Iris pigment epithelial cell (primary cell): Measurements from ENCODE around the gene TMEM222.
A peak's percentile ranks its signal among the peaks of the same experiment; 100 is the strongest.

Experiments used
- DNase-seq: peaks from one replicate; pipeline ENCODE4 v3.0.0-alpha.2; 2011; ENCODE audit warnings: low read depth

Gene TMEM222

DNA sequence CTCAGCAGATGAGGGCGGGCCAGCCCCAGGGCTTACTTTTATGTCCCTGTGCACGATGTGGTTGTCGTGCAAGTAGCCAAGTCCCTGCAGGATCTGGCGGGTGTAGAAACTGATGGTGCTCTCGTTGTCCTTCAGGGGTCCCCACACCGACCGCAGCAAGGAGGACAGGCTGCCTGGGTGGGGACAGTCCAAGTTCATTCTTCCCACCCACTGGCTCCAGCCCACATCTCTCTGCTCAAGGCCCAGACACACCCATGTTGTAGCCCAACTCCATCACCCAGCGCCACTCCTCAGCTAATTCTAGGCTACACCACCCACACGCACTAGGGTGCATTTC is 37.8 kb downstream of the TMEM222 start:
- no peak for DNase-seq

DNA sequence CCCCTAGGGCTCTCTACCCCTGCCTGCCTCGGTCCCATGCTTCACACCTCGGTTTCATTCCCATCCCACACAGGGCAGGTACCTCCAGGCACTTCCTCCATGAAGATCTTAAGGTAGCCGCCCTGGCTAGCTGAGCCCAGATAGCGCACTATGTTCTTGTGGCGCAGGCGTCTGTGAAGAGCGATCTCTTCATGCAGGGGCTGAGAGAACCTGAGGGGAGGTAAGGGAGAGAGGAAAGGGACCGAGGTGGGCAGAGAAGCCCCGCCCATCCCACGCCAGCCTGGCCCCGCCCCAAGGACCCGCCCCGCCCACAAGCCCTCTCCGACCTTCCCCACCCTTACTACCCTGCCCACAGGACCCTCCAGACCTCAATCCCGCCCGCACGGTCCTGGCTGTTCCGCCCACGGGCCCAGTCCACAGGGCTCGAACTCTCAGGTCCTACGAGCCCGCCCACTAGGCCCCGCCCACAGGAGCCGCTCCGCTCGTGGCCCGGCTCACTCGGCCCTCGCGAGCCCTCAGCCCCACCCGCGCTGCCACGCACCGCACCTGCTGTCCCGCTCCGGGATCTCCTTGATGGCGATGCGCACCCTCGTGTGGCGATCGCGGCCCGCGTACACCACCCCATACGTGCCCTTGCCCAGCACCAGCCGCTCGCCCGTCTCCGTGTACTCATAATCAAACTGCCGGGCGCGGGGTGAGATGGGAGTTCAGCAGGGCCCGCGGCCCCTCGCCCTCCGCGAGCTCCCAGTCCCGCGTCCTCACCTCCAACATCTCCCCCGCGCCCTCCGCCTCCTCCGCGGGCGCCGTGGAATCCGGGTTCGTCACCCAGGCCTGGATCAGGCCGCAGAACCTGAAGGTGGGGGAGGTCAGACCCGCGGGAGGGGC is 38.4 kb downstream of the TMEM222 start:
- DNase-seq: no peak

DNA sequence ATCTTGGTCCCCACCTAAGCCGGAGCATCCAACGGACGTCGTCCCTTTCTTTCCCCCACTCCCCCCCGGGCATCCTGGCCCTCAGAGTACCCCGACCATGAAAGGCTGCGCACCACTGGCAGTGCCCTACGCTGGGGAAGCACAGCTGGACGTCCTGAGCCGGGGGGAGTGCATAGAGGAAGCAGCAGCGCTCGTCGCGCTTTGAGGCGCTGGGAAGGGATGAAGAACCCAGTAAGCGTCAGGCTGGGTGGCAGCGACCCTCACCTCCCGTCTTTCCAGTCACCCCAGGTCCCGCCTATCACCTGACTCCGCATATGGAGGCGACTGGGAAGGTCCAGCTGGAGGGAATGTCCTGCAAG is 39.1 kb downstream of the TMEM222 start:
- no peak for DNase-seq

DNA sequence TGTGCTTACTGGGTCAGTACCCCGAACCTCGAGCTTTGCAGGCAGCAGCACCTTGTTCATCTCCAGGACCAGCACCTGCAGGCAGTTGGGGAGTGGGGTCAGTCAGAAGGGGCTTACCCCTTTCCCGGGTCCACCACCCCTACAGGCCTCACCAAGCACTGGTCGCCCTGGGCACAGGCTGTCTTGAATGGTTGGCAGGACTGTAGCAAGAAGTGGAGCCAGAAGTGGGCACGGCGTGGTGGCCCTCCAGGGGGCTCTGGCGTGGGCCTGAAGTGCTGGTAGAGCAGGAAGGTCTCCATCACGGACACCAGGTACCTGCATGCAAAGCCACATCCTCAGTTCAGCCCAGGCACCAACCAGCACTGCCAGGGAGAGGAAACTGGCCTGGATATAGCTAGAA is 39.6 kb downstream of the TMEM222 start:
- DNase-seq: no peak

DNA sequence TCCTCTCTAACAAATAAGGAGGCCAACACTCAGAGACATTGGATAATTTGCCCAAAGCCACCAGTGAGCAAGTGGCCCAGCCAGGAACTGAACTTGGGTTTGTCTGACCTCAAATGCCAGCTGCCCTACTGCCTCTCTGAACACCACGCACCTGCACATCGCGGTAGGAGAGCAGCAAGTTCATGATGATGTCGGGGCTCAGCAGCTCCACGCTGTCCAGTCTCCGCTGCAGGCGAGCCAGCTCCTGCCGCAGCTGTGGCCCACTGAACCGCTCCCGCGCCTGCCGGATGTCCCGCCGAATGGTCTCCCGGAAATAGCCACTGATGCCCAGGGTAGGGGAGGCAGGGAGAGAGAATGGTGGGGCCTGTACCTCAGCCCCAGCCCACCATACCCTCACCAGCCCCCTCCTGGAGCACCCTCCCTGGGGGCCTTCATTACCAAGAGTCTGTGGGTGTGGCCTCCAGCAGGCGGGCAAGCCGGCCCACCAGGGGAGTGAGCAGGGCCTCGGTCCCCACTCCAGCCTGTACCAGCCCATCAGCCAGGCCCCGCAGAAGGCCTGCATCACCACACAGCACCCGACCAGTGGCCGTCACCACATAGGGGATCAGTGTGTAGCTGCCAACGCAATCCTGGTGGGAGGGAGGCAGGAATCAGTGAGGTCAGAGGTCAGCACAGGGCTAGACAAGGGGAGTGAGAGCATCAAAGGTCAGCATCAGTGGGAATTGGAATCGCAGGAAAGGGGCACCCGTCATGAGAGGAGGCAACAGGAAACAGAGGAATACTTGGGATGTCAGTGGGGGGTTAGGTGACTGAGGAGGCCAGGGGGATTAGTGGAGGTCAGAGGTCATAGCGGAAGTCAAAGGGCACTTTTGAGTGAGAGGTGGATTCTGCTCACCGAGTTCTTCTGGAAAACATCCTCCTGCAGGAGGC is 42.1 kb downstream of the TMEM222 start:
- no peak for DNase-seq

DNA sequence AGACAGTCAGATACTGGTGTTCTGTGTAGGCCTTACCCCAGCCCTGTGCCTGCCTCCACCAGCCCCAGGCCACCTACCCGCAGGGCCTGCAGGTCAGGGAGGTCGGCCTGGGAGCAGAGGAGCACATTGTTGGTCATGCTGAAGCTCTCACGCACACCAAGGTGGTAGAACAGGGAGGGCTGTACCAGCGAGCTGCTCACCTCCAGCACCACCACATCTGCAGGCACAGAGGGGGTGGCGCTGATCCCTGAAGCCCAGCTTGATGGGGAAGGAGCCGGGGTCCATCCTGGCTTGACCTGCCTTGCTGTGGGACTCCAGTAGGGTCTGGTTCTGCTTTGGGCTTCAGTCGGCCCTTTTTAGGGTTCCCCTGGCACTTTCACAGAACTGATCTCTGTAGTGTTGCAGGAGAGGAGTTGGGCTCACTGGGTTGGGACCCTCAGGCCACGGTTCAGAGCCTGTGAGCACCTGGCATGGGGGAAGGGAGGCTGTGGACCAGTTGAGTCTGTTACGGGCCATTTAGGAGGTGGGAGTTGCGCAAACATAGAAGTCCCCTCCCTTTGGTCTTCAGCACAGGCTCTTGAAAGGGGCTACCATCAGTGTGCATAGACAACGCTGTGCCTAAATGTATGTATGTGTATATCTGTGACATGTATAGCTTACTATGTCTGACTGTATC is 42.9 kb downstream of the TMEM222 start:
- no peak for DNase-seq

DNA sequence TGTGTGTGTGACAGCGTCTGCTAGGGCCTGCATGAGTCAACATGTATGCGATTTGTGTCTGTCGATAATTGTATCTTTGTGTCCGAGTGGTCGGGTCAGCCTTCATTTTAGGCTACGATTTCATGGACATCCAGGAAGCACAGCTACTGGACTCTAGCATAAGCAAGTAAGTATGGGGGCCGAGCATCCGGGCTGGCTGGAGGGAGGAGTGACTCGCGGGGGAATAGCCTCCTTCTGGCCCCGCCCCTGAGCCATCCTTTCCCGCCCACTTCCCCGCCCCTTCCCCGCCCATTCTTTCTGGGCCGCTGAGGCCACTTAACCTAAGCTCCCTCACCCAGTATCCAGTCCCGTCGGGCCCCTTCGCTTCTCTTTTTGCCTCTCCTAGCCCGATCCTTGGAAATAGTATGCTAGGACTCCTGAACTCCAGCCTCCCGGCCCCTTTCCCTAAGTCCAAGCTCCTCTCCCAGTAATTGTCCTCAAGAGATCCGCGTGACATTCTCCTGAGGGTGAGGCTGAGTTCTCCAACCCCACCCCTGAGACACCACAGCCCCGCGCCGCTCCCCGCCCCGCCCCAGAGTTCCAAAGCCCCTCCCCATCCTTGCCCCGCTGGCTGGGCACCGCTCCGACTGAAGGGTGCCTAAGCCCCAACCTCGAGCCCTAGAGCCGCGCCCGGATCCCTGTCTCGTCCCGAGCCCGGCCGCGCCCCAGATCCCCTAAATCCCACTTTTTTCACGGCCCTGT is 43.6 kb downstream of the TMEM222 start:
- DNase-seq: peak; percentile 90

DNA sequence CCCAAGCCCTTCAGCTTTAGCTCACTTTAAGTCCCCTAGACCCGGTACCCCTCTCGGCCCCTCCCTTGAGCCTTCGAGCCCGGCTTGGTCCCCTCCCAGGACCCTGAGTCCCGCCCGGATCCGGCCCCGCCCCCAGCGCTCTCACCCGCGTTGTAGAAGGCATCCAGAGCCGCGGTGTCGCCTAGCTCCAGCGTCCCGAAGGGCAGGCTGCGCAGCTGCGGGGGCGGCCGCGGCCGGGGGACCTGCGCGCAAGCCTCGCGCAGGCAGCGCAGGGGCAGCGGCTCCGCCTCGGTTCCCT is 44.1 kb downstream of the TMEM222 start:
- peak; percentile 61 for DNase-seq

DNA sequence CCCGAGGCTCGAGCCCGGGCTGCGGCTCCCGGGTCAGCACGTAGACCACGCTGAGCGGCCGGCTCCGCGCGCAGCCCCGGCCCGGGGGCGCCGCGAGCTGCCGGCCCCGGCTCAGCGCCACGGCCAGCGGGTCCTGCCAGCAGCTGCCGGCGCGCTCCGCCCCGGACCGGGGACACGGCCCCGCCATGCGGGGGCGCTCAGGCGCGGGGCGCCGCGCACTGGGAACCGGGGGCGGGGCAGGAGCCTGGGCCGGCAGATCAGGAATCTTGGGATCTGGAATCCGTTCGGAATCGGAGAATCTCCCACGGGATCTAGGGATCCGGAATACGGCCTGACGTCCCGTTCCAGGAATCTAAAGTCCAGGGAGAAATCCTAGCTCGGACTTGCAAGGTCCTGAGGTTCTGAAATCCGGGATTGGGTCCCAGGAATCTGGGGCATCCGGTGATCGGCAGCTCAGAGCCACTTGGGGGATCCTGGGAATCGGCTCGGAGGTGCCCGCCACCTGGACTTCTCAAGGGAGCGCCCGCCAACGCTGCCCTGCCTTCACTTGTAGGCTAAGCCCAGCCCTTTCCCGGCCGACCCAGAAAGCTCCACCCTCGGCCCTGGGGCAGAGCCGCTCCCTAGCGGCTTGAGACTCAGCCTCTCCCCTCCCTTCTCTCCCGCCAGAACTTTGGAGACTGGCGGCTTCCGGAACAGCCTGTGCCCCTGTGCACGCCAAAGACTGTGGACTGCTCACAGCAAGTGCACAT is 44.6 kb downstream of the TMEM222 start, which contains the start of gene MAP3K6:
Gene MAP3K6, minus strand, starts transcription at position 551 of the 749 bp plus-strand sequence. Its CDS starts 364 bp downstream, at position 187.
- DNase-seq: peak; percentile 74

DNA sequence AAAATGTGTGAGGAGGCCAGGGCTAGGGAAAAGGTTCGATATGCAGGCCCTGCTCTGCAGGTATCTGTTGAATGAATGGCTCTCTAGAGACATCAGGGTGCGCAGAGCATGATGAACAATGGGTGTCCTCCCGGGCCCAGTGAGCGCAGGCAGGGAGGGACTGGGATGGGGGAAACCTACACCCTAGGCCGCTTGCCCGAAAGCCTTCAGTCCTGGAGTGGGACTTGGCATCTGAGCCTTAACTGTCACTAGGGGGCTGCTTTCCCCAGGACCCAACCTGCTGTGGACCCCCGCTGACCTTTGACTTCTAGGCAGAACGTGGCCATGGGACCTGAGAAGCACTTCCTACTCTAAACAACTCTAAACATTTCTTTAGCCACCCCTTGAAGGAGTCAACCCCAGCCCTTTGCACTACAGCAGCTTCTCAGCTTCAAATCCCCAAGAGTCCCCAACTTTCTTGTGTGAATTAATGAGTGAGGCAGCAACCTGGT is 45.2 kb downstream of the TMEM222 start:
- DNase-seq: no peak

DNA sequence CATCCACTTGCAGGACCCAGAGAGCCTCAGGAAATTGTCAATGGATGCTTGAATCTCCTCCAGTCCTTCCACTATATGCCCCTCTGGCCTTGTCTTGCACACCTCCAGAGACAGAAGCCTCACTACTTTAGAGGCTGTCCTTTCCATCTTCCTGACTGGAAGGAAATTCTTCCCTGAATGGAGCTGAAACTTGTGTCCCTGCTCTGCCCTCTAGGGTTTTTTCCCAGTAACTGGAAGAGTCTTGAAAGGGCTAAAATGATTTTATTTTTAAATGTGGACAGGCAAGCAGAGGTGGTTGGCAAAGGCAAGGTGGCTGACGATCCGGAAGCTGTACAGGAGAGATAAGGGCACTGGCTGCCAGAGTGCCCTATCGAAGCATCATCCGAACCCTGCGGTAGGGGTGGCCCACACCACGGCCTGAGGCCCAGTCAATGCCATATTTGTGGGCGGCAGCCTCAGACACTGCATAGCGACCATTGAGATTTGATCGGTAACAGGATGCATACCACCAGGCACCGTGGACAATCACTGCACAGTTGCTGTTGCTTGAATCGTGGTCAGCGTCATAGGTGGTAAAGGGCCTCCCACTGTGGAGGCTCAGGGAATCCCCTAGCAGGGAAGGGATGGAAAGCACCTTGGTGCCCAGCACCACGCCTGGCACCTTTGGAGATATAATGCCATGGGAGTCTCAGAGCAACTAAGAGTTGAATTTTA is 47.1 kb downstream of the TMEM222 start:
- DNase-seq: peak; percentile 33

DNA sequence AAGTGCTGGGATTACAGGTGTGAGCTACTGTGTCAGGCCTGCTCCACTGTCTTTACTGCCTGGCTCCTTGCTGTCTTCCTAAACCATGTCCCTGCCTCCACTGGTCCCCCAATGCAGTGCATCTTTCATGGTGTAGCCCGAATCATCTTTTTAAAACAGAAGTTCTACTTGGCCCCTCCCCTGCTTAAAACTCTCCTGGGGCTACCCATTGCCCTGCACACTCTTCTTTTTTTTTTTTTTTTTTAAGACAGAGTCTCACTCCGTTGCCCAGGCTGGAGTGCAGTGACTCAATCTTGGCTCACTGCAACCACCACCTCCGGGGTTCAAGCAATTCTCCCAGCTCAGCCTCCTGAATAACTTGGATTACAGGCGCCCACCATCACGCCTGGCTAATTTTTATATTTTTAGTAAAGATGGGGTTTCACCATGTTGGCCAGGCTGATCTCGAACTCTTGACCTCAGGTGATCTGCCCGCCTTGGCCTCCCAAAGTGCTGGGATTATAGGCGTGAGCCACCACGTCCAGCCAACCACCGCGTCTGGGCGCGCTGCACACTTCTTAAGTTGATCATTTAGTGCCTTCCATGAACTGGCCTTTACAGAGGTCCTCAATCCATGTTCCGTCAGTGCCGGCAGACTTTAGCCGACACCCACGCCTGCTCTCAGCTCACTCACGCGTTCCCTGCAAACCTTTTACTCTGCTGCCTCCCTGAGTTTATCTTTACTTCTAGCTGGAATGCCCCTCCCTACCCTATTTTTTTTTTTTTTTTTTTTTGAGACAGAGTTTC is 50.3 kb downstream of the TMEM222 start:
- DNase-seq: no peak

DNA sequence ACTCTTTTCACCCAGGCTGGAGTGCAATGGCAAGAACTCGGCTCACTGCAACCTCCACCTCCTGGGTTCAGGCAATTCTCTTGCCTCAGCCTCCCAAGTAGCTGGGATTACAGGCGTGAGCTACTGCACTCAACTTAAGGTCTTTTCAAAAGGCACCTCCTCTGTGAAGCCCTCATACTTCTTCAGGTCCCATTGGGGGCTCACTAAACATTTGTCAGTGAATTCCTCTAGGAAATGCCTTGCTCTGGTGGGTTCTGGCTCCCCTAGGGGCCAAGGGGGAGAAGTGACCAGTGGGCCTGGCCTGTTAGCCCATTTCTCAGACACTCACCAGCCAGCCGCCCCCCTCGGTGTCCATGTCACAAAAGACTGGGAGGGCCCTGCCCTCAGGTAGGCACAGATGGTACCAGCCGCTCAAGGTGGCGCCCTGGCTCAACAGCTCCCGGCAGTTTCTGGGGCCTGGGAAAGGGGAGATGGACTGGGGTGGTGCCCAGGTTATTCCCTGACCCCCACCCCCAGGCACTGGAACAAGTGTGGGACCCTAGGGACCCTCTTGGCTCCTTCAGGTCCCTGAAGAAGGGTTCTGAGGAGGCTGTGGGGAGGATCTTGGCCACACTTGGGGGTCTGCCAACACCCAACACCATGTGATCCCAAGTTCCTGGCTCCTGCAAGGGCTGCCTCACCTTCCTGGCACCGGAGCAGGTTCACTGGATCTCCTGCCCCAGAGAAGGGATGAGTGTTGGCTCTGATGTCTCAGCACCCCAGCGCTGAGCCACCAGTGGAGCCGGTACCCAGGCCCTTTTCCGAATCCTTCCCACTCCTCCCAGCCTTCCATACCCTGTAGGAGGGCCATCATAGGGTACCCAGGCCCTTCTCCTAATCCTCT is 51.1 kb downstream of the TMEM222 start:
- DNase-seq: no peak

DNA sequence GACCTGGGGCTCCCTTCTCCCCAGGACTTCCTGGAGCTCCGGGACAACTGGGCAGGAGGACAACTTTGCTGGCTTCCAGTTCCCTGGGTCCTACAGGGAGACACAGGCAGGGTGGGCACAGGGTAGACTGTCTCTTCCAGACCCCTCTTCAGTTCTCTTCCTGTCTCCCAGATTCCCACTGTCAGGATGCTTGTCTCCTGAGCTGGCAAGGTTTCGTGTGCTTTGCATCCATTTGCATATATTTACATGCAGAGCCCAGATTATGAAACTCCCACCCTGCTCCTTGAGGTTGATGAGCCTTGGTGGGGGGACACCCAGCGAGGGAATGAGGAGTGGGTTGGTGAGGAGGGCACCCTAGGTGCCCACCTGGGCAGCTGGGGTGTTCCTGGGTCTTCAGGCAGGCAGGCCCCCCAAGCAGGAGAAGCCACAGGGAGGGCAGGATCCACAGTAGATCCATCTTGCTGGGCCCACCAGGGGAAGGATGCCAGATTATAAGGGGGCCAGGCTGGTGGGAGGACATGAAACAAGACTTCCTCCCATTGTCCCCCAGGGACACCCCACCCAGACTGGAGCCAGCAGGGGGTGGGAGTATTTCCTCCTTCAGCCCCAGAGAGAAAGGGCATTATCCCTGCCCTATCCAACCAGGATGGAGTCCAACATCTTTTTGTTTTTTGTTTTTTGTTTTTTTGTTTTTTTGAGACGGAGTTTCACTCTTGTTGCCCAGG is 52.6 kb downstream of the TMEM222 start, which contains the start of gene FCN3:
Gene FCN3, minus strand, starts transcription at position 463 of the 725 bp plus-strand sequence. Its CDS starts 6 bp downstream, at position 457.
- no peak for DNase-seq

DNA sequence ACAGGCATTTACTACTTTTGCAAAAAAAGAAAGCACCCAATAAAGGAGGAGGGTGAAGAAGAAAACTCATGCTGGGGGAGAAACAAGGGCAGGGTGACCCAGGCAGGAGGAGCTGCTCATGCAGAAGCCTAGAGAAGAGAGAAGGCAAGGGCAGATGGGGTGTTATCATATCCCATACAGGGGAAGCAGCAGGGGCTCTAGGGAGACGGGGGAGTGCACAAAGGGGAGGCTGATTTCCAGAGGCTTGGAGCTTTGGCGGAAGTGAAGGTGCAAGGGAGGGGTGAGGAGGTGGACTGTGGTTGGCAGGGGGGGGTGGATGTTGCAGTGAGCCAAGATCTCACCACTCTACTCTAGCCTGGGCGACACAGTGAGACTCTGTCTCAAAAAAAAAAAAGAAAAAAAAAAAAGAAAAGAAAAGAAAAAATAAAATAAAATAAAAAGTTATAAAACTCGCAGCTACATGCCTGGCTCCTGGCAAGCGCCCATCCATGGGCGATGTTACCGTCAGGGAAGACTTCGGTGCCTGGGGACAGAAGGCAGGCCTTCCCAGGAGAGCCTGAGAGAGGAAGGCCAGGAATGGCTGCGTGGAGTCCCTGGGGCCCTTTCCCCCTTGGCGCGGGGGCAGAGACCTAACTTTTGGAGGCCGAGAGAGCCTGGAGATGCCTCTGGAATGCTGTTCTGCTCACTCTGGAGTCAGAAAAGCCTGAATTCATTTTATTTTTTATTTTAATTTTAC is 56.0 kb downstream of the TMEM222 start:
- no peak for DNase-seq

DNA sequence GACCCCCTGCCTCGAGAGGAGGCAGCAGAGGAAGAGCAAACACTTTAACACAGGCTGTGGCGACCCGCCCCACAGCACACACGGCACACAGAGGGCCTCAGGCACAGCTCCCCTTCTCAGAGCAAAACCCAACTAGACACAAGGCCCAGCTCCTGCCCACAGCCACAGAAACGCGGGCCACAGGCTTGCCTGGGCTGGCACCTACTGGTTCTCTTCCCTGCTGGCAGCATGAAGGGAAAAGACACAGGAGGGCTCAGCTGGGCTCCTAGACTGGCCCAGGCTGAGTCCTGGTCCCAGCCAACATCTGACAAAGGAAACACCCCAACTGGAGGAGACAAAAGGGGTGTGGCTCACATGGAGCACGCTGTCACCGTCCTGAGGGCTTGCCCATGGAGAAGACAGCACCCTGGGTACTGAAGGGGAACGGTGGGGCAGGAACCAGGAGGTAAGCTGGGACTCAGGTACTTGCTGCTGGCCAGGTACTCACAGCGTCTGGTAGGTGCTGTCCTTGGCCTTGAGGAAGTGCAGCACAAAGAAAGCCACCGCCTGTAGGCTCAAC is 57.7 kb downstream of the TMEM222 start:
- DNase-seq: no peak

DNA sequence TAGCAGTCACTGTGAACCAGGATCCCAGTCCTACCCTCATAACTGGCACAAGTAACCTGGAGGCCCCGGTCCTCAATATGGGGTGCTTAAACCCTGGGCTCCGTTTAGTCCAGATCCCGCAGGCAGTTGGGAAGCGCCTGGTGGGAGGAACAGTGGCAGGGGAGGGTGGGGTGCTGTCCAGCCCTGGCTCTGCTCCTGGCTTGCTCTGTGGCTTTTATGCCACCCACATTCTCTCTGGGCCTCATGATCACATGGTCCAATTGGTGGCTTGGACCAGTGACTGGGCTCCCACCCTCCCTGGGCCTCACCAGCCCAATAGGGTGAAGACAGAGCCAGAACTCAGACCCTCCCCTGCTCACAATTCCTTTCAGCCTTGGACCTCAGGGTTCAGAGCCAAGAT is 58.3 kb downstream of the TMEM222 start:
- no peak for DNase-seq
